ENCODE measurements around the gene SRRD. TPM values are rescaled to one million over a fixed set of nuclear protein-coding genes. Genes with fewer than 3 reads are reported as not detected.

Gene SRRD
- total and polyA plus RNA-seq, 2 of the 8 experiments (the other 6 are each of a cell fraction or from before 2014, with no cell fraction given), result 17.1 to 25.3 TPM

DNA sequence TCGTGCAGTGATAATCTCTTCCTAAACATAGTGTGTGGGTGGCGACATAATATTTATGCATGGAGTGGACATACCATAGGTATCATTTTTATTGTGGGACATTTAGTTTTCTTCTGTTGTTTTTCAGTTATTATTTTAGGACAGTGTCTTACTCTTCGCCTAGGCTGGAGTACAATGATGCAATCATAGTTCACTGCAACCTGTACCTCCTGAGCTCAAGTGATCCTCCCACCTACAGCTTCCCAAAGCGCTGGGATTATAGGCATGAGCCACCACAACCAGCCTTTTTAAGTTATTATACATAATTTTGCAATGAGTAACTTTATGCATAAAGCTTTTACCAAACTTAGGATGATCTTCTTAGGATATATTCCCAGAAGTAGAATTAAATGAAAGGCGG is 2.7 kb downstream of the SRRD start:
- H4K91ac ChIP-seq (replicated peaks; ENCODE audit: insufficient read length, low read length), result no peak overlapping the region
- H2BK120ac ChIP-seq (replicated peaks; ENCODE audit: low read depth, low read length), result no peak overlapping the region
- H3K4me3 ChIP-seq (ENCODE audit: extremely low read depth in 1 of 4, insufficient read depth in 2 of 4, low read depth in 3 of 4, low read length in 4 of 4), result no peak overlapping the region
- no peak overlapping the region for H2BK15ac ChIP-seq (ENCODE audit: low read length)
- ChIA-PET POLR2A (ENCODE audit: partially characterized antibody) (interaction anchor here (1.7 to 3.1 kb wide), 2 partner anchors 9 to 19 kb away, joined by 3 to 27 read pairs; no protein-coding TSS in a partner anchor), CTCF (ENCODE audit: partially characterized antibody) (interaction anchor here (1.3 kb wide), 1 partner anchor 17 kb away, joined by 4 read pairs; no protein-coding TSS in a partner anchor)
- 94% methylated on average over 5 of the region's 5 CpGs; no CpG with 5 or more reads in 1 of the 2 experiments for WGBS, 2 experiments (ENCODE audit: extremely low coverage in 1 of 2, insufficient coverage in 1 of 2, insufficient read length in 1 of 2, insufficient replicate concordance in 2 of 2, low coverage in 1 of 2, low lambda C conversion rate in 2 of 2, missing lambda C conversion rate in 1 of 2)
- no peaks in the 10 kb centered on the region; a peak in 1 of 7 replicates for H3K27me3 ChIP-seq (replicated peaks in 1 of 4; ENCODE audit: control insufficient read depth in 3 of 4, extremely low read depth in 1 of 4, insufficient read depth in 3 of 4, low read length in 3 of 4)
- H4K20me1 ChIP-seq (replicated peaks in 1 of 2; ENCODE audit: control insufficient read depth in 1 of 2, insufficient read depth in 2 of 2, low read length in 2 of 2), result peaks cover 2% of the 10 kb centered on the region in 2 experiments
- H3K9me3 ChIP-seq (ENCODE audit: insufficient read depth in 2 of 2, low read depth in 1 of 2, low read length in 1 of 2), result no peaks in the 10 kb centered on the region
- no peak overlapping the region for H3K9ac ChIP-seq (replicated peaks in 1 of 4; ENCODE audit: extremely low read depth in 1 of 4, low read depth in 3 of 4, low read length in 3 of 4)
- H3K14ac ChIP-seq (ENCODE audit: insufficient read length), result no peak overlapping the region
- no peak overlapping the region for H4K8ac ChIP-seq (ENCODE audit: extremely low read depth, insufficient read depth, low read length)
- H2BK20ac ChIP-seq (ENCODE audit: low read length), result no peak overlapping the region
- H3K23ac ChIP-seq (ENCODE audit: insufficient read length), result no peak overlapping the region
- H3K79me1 ChIP-seq (ENCODE audit: low read depth, low read length), result peaks cover 6% of the 10 kb centered on the region; the same call in 1 of the 2 replicates
- FAIRE-seq (no peak), DNase-seq (ENCODE audit: low read depth in 1 of 2, low spot score in 2 of 2) (no peak)
- H3K27ac ChIP-seq (ENCODE audit: low read depth, low read length), result no peak overlapping the region
- no peak overlapping the region for H3K56ac ChIP-seq (replicated peaks; ENCODE audit: insufficient read length, low read depth, low read length)
- no peak overlapping the region for H3K4me2 ChIP-seq (ENCODE audit: insufficient read depth in 1 of 2, low read depth in 2 of 2, low read length in 2 of 2)
- H2BK5ac ChIP-seq (ENCODE audit: low read depth, low read length), result no peak overlapping the region
- no peak overlapping the region for H2BK12ac ChIP-seq (ENCODE audit: low read depth, low read length)
- no peak overlapping the region for H4K5ac ChIP-seq (ENCODE audit: insufficient read length, low read depth, low read length)
- H3K23me2 ChIP-seq (ENCODE audit: low read depth, low read length), result peaks cover 11% of the 10 kb centered on the region
- H3K4ac ChIP-seq (replicated peaks; ENCODE audit: insufficient read length, low read depth, low read length), result no peak overlapping the region
- no peak overlapping the region for H3K18ac ChIP-seq (ENCODE audit: extremely low read depth, low read length)
- H3K36me3 ChIP-seq (ENCODE audit: control insufficient read depth in 2 of 4, insufficient read depth in 4 of 4, low read length in 3 of 4), result peaks cover 16 to 36% (median 34%) of the 10 kb centered on the region in 4 experiments
- no peak overlapping the region for H2AK5ac ChIP-seq (ENCODE audit: low read depth, low read length)
- H3K4me1 ChIP-seq (replicated peaks in 1 of 4; ENCODE audit: control insufficient read depth in 3 of 4, insufficient read depth in 4 of 4, low read length in 3 of 4), result peaks cover 0 to 14% (median 6%) of the 10 kb centered on the region in 4 experiments; a peak in 4 of 7 replicates
- H3K79me2 ChIP-seq (ENCODE audit: control insufficient read depth in 1 of 2, insufficient read depth in 2 of 2, low read length in 2 of 2), result peaks cover 12 to 39% of the 10 kb centered on the region in 2 experiments
- no peak overlapping the region for H2AFZ ChIP-seq (ENCODE audit: low read length)
- TF ChIP-seq MAFK (IDR thresholded peaks at IDR 0.05; ENCODE audit: low read depth, low read length) (no peak), KDM5A (IDR thresholded peaks at IDR 0.05; ENCODE audit: low read length) (no peak), HDAC2 (IDR thresholded peaks at IDR 0.05; ENCODE audit: borderline replicate concordance in 1 of 2, low read depth in 2 of 2, low read length in 2 of 2) (no peak), NANOG (IDR thresholded peaks at IDR 0.05; ENCODE audit: insufficient read depth, low read depth, low read length, poor library complexity, severe bottlenecking) (no peak)
